ENCODE results near the gene SIRPA. TPM values are rescaled to one million over a fixed set of nuclear protein-coding genes. Genes with fewer than 3 reads are reported as not detected.

SIRPA gene
- total and polyA plus RNA-seq, 5 donors from 2014 or later = not detected

GRCh38 chr20:1876975-1877608, 18.1 kb upstream of the SIRPA start:
- H3K4me1 Mint-ChIP-seq = peaks cover 0 to under 1% (median 0%) of the 10 kb centered on the region in 4 donors
- H3K36me3 Mint-ChIP-seq = no peaks in the 10 kb centered on the region
- H3K27me3 Mint-ChIP-seq = no peaks in the 10 kb centered on the region
- ATAC-seq (ENCODE audit: low read depth in 2 of 2) (peak in 1 of 2 donors; percentile 37), DNase-seq (peak in 1 of 3 donors; percentile 27)
- H3K4me3 ChIP-seq (ENCODE audit: low read depth, low read length) = no peak overlapping the region
- no peaks in the 10 kb centered on the region for H3K27me3 ChIP-seq (ENCODE audit: control insufficient read depth, insufficient read depth, low read length)
- H3K4me3 Mint-ChIP-seq = no peak overlapping the region
- H3K9me3 Mint-ChIP-seq = peaks cover 0 to 4% (median 0%) of the 10 kb centered on the region in 7 donors
- no peaks in the 10 kb centered on the region for H3K36me3 ChIP-seq (ENCODE audit: control insufficient read depth, insufficient read depth, low read length)
- H3K9me3 ChIP-seq (ENCODE audit: control insufficient read depth in 2 of 2, low read length in 2 of 2) = no peaks in the 10 kb centered on the region
- no peak overlapping the region for H3K27ac ChIP-seq (ENCODE audit: insufficient read depth, low read length, poor library complexity, severe bottlenecking)
- no peaks in the 10 kb centered on the region for H3K4me1 ChIP-seq (ENCODE audit: control insufficient read depth, insufficient read depth, low read length, poor library complexity, severe bottlenecking)
- no peak overlapping the region for H3K27ac Mint-ChIP-seq

- H3K27me3 Mint-ChIP-seq = no peaks in the 10 kb centered on the region
- H3K4me1 ChIP-seq (ENCODE audit: control insufficient read depth, insufficient read depth, low read length, poor library complexity, severe bottlenecking) = no peaks in the 10 kb centered on the region
- H3K4me3 ChIP-seq (ENCODE audit: low read depth, low read length) = no peak overlapping the region
- H3K27ac ChIP-seq (ENCODE audit: insufficient read depth, low read length, poor library complexity, severe bottlenecking) = no peak overlapping the region
- no peaks in the 10 kb centered on the region for H3K27me3 ChIP-seq (ENCODE audit: control insufficient read depth, insufficient read depth, low read length)
- no peaks in the 10 kb centered on the region for H3K36me3 ChIP-seq (ENCODE audit: control insufficient read depth, insufficient read depth, low read length)
- H3K27ac Mint-ChIP-seq = no peak overlapping the region
- peaks cover 0 to 5% (median 0%) of the 10 kb centered on the region in 4 donors for H3K4me1 Mint-ChIP-seq
- DNase-seq (no peak), ATAC-seq (ENCODE audit: low read depth in 2 of 2) (no peak)
- no peaks in the 10 kb centered on the region for H3K9me3 ChIP-seq (ENCODE audit: control insufficient read depth in 2 of 2, low read length in 2 of 2)
- peaks cover 0 to 2% (median 0%) of the 10 kb centered on the region in 7 donors for H3K9me3 Mint-ChIP-seq
- no peaks in the 10 kb centered on the region for H3K36me3 Mint-ChIP-seq
- no peak overlapping the region for H3K4me3 Mint-ChIP-seq
Measured at GRCh38 chr20:1877609-1878200, 17.5 kb upstream of the SIRPA start.

- H3K4me1 ChIP-seq (ENCODE audit: control insufficient read depth, insufficient read depth, low read length, poor library complexity, severe bottlenecking) = no peaks in the 10 kb centered on the region
- no peak for DNase-seq
- no peaks in the 10 kb centered on the region for H3K9me3 ChIP-seq (ENCODE audit: control insufficient read depth in 2 of 2, low read length in 2 of 2)
- Mint-ChIP-seq H3K9me3 (peaks cover 0 to 1% (median 0%) of the 10 kb centered on the region in 7 donors), H3K36me3 (no peaks in the 10 kb centered on the region), H3K4me1 (peaks cover 0 to 13% (median 4%) of the 10 kb centered on the region in 4 donors), H3K27ac (no peak overlapping the region), H3K4me3 (no peak overlapping the region), H3K27me3 (no peaks in the 10 kb centered on the region)
- H3K4me3 ChIP-seq (ENCODE audit: low read depth, low read length) = no peak overlapping the region
- no peak for ATAC-seq (ENCODE audit: low read depth in 2 of 2)
- H3K27me3 ChIP-seq (ENCODE audit: control insufficient read depth, insufficient read depth, low read length) = no peaks in the 10 kb centered on the region
- no peaks in the 10 kb centered on the region for H3K36me3 ChIP-seq (ENCODE audit: control insufficient read depth, insufficient read depth, low read length)
- no peak overlapping the region for H3K27ac ChIP-seq (ENCODE audit: insufficient read depth, low read length, poor library complexity, severe bottlenecking)
Measured at GRCh38 chr20:1879369-1879768, 15.8 kb upstream of the SIRPA start.

- peaks cover 0 to 13% (median 4%) of the 10 kb centered on the region in 4 donors for H3K4me1 Mint-ChIP-seq
- DNase-seq (no peak), ATAC-seq (ENCODE audit: low read depth in 2 of 2) (no peak)
- Histone ChIP-seq H3K9me3 (ENCODE audit: control insufficient read depth in 2 of 2, low read length in 2 of 2) (no peaks in the 10 kb centered on the region), H3K27ac (ENCODE audit: insufficient read depth, low read length, poor library complexity, severe bottlenecking) (no peak overlapping the region), H3K36me3 (ENCODE audit: control insufficient read depth, insufficient read depth, low read length) (no peaks in the 10 kb centered on the region), H3K4me3 (ENCODE audit: low read depth, low read length) (no peak overlapping the region), H3K27me3 (ENCODE audit: control insufficient read depth, insufficient read depth, low read length) (no peaks in the 10 kb centered on the region), H3K4me1 (ENCODE audit: control insufficient read depth, insufficient read depth, low read length, poor library complexity, severe bottlenecking) (no peaks in the 10 kb centered on the region)
- H3K36me3 Mint-ChIP-seq = no peaks in the 10 kb centered on the region
- H3K27ac Mint-ChIP-seq = no peak overlapping the region
- no peak overlapping the region for H3K4me3 Mint-ChIP-seq
- no peaks in the 10 kb centered on the region for H3K27me3 Mint-ChIP-seq
- H3K9me3 Mint-ChIP-seq = peaks cover 0 to 1% (median 0%) of the 10 kb centered on the region in 7 donors
Measured at GRCh38 chr20:1879934-1880333, 15.3 kb upstream of the SIRPA start.

GRCh38 chr20:1880529-1881239, 14.5 kb upstream of the SIRPA start:
- no peaks in the 10 kb centered on the region for H3K27me3 ChIP-seq (ENCODE audit: control insufficient read depth, insufficient read depth, low read length)
- Mint-ChIP-seq H3K27me3 (peaks cover 4% of the 10 kb centered on the region), H3K9me3 (peaks cover 0 to 1% (median 0%) of the 10 kb centered on the region in 7 donors), H3K36me3 (no peaks in the 10 kb centered on the region), H3K27ac (no peak overlapping the region), H3K4me3 (no peak overlapping the region), H3K4me1 (peaks cover 0 to 13% (median 4%) of the 10 kb centered on the region in 4 donors)
- H3K9me3 ChIP-seq (ENCODE audit: control insufficient read depth in 2 of 2, low read length in 2 of 2) = no peaks in the 10 kb centered on the region
- DNase-seq = no peak
- H3K36me3 ChIP-seq (ENCODE audit: control insufficient read depth, insufficient read depth, low read length) = no peaks in the 10 kb centered on the region
- no peak overlapping the region for H3K27ac ChIP-seq (ENCODE audit: insufficient read depth, low read length, poor library complexity, severe bottlenecking)
- H3K4me3 ChIP-seq (ENCODE audit: low read depth, low read length) = no peak overlapping the region
- ATAC-seq (ENCODE audit: low read depth in 2 of 2) = no peak
- no peaks in the 10 kb centered on the region for H3K4me1 ChIP-seq (ENCODE audit: control insufficient read depth, insufficient read depth, low read length, poor library complexity, severe bottlenecking)

GRCh38 chr20:1881240-1881835, 13.9 kb upstream of the SIRPA start:
- Histone ChIP-seq H3K4me3 (ENCODE audit: low read depth, low read length) (no peak overlapping the region), H3K36me3 (ENCODE audit: control insufficient read depth, insufficient read depth, low read length) (no peaks in the 10 kb centered on the region), H3K27ac (ENCODE audit: insufficient read depth, low read length, poor library complexity, severe bottlenecking) (no peak overlapping the region), H3K27me3 (ENCODE audit: control insufficient read depth, insufficient read depth, low read length) (no peaks in the 10 kb centered on the region), H3K4me1 (ENCODE audit: control insufficient read depth, insufficient read depth, low read length, poor library complexity, severe bottlenecking) (no peaks in the 10 kb centered on the region), H3K9me3 (ENCODE audit: control insufficient read depth in 2 of 2, low read length in 2 of 2) (no peaks in the 10 kb centered on the region)
- no peaks in the 10 kb centered on the region for H3K36me3 Mint-ChIP-seq
- peaks cover 4% of the 10 kb centered on the region for H3K27me3 Mint-ChIP-seq
- ATAC-seq (ENCODE audit: low read depth in 2 of 2) (no peak), DNase-seq (no peak)
- no peak overlapping the region for H3K4me3 Mint-ChIP-seq
- H3K27ac Mint-ChIP-seq = no peak overlapping the region
- H3K9me3 Mint-ChIP-seq = peaks cover 0 to 5% (median 0%) of the 10 kb centered on the region in 7 donors
- peaks cover 0 to 13% (median 4%) of the 10 kb centered on the region in 4 donors for H3K4me1 Mint-ChIP-seq

GRCh38 chr20:1882026-1882425, 13.2 kb upstream of the SIRPA start:
- Mint-ChIP-seq H3K27me3 (peaks cover 4% of the 10 kb centered on the region), H3K27ac (no peak overlapping the region), H3K36me3 (no peaks in the 10 kb centered on the region), H3K9me3 (peaks cover 0 to 5% (median 0%) of the 10 kb centered on the region in 7 donors), H3K4me1 (peaks cover 0 to 13% (median 4%) of the 10 kb centered on the region in 4 donors), H3K4me3 (no peak overlapping the region)
- H3K4me3 ChIP-seq (ENCODE audit: low read depth, low read length) = no peak overlapping the region
- H3K4me1 ChIP-seq (ENCODE audit: control insufficient read depth, insufficient read depth, low read length, poor library complexity, severe bottlenecking) = no peaks in the 10 kb centered on the region
- ATAC-seq (ENCODE audit: low read depth in 2 of 2) = no peak
- H3K36me3 ChIP-seq (ENCODE audit: control insufficient read depth, insufficient read depth, low read length) = no peaks in the 10 kb centered on the region
- no peaks in the 10 kb centered on the region for H3K27me3 ChIP-seq (ENCODE audit: control insufficient read depth, insufficient read depth, low read length)
- no peak overlapping the region for H3K27ac ChIP-seq (ENCODE audit: insufficient read depth, low read length, poor library complexity, severe bottlenecking)
- no peaks in the 10 kb centered on the region for H3K9me3 ChIP-seq (ENCODE audit: control insufficient read depth in 2 of 2, low read length in 2 of 2)
- DNase-seq = no peak

Measured in CD4-positive, CD25-positive, alpha-beta regulatory T cell (primary cell).